HepG2 (cell line): ENCODE results near the gene RCAN2. TPM values are rescaled to one million over a fixed set of nuclear protein-coding genes. Genes with fewer than 3 reads are reported as not detected.

Source experiments
- ATAC-seq: fragments of 200-7000 bp; cut with Tn5 transposase; 3 replicates; pipeline ENCODE4 v1.9.1; 2020; ENCODE audit warnings: mild to moderate bottlenecking, moderate library complexity
- BruUV-seq: library from RNA; stranded (reverse); fragments of 400-500 nt; replicated peaks from 2 replicates; lab custom pipeline; 2021; lab: Mats Ljungman, UMichigan
- CTCF ChIA-PET: fragments of 300-600 bp; formaldehyde crosslinking; extraction: SDS; loops from one replicate; lab custom pipeline; 2021; ENCODE audit warnings: low total read pairs, inconsistent platforms, low intra/inter-chr PET ratio; lab: Yijun Ruan, JAX
- POLR2A ChIA-PET: fragments of 350-600 bp; sonication (Branson Sonifier 250); formaldehyde crosslinking; loops from one replicate; lab custom pipeline; 2020; ENCODE audit warnings: antibody characterized with exemption, inconsistent platforms; lab: Yijun Ruan, JAX
- DNase-seq: peaks from one replicate; pipeline ENCODE4 v3.0.0-alpha.2; 2015; ENCODE audit warnings: low spot score
- FAIRE-seq: peaks from 3 replicates; lab custom pipeline; 2011; peaks lifted over from hg19 to GRCh38; lab: Jason Lieb, UNC
- H2AFZ ChIP-seq: one replicate; pipeline ENCODE4 v1.6.1; 2011; ENCODE audit warnings: low read length, inconsistent platforms
- H3K27ac ChIP-seq: fragments of 300-600 bp; 3 replicates; pipeline ENCODE4 v1.8.0; 2011; ENCODE audit warnings: mixed run types, mild to moderate bottlenecking, mixed read lengths, low read length, inconsistent platforms; ENCODE audit not compliant: insufficient read depth; ENCODE audit errors: extremely low read length
- H3K27me3 ChIP-seq, 2 experiments: fragments of 200-600 bp in 1 of 2; 2 replicates in 1 of 2; 3 replicates in 1 of 2; pipeline versions ENCODE4 v1.6.0 to v1.8.0; 2011; ENCODE audit warnings: low read length in 2 of 2, mild to moderate bottlenecking in 2 of 2, moderate library complexity in 2 of 2, inconsistent platforms in 1 of 2; ENCODE audit not compliant: insufficient read depth in 2 of 2, control insufficient read depth in 1 of 2
- H3K36me3 ChIP-seq, 2 experiments: fragments of 200-600 bp in 1 of 2; replicated peaks in 1 of 2; 2 replicates in 1 of 2; 3 replicates in 1 of 2; pipeline versions ENCODE4 v1.5.1 to v1.8.0; 2011; ENCODE audit warnings: low read length in 2 of 2, inconsistent platforms in 1 of 2; ENCODE audit not compliant: insufficient read depth in 2 of 2, control insufficient read depth in 1 of 2
- H3K4me1 ChIP-seq: 2 replicates; pipeline ENCODE4 v1.5.1; 2012; ENCODE audit warnings: low read length, inconsistent platforms; ENCODE audit not compliant: insufficient read depth
- H3K4me2 ChIP-seq: 2 replicates; pipeline ENCODE4 v1.6.0; 2011; ENCODE audit warnings: low read depth, low read length, inconsistent platforms
- H3K4me3 ChIP-seq, 3 experiments: fragments of 200-600 bp in 1 of 3; sonication (generic), shearing (Covaris generic) in 1 of 3; replicated peaks in 1 of 3; 2 replicates each; pipeline ENCODE4 v1.5.1; 2011 to 2016; ENCODE audit warnings: low read length in 3 of 3, inconsistent platforms in 2 of 3, low read depth in 2 of 3, mild to moderate bottlenecking in 2 of 3, control low read depth in 1 of 3, mixed read lengths in 1 of 3; ENCODE audit not compliant: insufficient read depth in 1 of 3
- H3K79me2 ChIP-seq: one replicate; pipeline ENCODE4 v1.6.1; 2011; ENCODE audit warnings: low read length, inconsistent platforms; ENCODE audit not compliant: insufficient read depth
- H3K9ac ChIP-seq: 2 replicates; pipeline ENCODE4 v1.6.0; 2011; ENCODE audit warnings: mild to moderate bottlenecking, low read depth, low read length, inconsistent platforms; ENCODE audit not compliant: insufficient read depth
- H3K9me3 ChIP-seq: 2 replicates; pipeline ENCODE4 v1.5.1; 2012; ENCODE audit warnings: mild to moderate bottlenecking, low read length
- H4K20me1 ChIP-seq: 2 replicates; pipeline ENCODE4 v1.6.0; 2011; ENCODE audit warnings: inconsistent platforms, mild to moderate bottlenecking, low read length, moderate library complexity; ENCODE audit not compliant: insufficient read depth
- EZH2 ChIP-seq: conservative IDR thresholded peaks from 2 replicates; pipeline ENCODE4 v1.6.1; 2012; ENCODE audit warnings: mild to moderate bottlenecking, low read depth, low read length, moderate library complexity
- GABPA ChIP-seq, 2 experiments: IDR thresholded peaks; 2 replicates each; pipeline ENCODE4 v1.6.1; 2011 to 2016; ENCODE audit warnings: low read depth in 2 of 2, low read length in 1 of 2, missing biosample characterization in 1 of 2, missing genetic modification characterization in 1 of 2
- HNF4A ChIP-seq: sonication (generic); formaldehyde crosslinking; IDR thresholded peaks from 2 replicates; pipeline ENCODE4 v1.4.0; 2020; ENCODE audit warnings: missing genetic modification reagents
- NCOR1 ChIP-seq: fragments of 200-600 bp; sonication (generic); IDR thresholded peaks from 2 replicates; pipeline ENCODE4 v1.7.0; 2017; ENCODE audit warnings: antibody characterized with exemption, low read length, borderline replicate concordance
- RAD21 ChIP-seq: fragments of 450-650 bp; formaldehyde crosslinking; IDR thresholded peaks from 2 replicates; pipeline ENCODE4 v1.5.0; 2020; ENCODE audit warnings: mild to moderate bottlenecking
- TBX3 ChIP-seq: fragments of 450-650 bp; IDR thresholded peaks from 2 replicates; pipeline ENCODE4 v1.6.1; 2017; ENCODE audit warnings: antibody characterized with exemption, mild to moderate bottlenecking, inconsistent platforms, borderline replicate concordance
- TCF7 ChIP-seq: sonication (generic); IDR thresholded peaks from 2 replicates; pipeline ENCODE4 v1.6.1; 2016; ENCODE audit warnings: antibody characterized with exemption, low read depth
- TRIM22 ChIP-seq: fragments of 450-650 bp; IDR thresholded peaks from 2 replicates; pipeline ENCODE4 v1.6.1; 2017
- ZFX ChIP-seq: sonication (generic); formaldehyde crosslinking; IDR thresholded peaks from 2 replicates; pipeline ENCODE4 v1.4.0; 2020; ENCODE audit warnings: mild to moderate bottlenecking, low read depth, missing genetic modification reagents, moderate library complexity
- ZNF703 ChIP-seq: sonication (generic); formaldehyde crosslinking; IDR thresholded peaks from 2 replicates; pipeline ENCODE4 v1.5.1; 2020; ENCODE audit warnings: missing genetic modification reagents, mild to moderate bottlenecking, moderate library complexity, borderline replicate concordance
- ZNF781 ChIP-seq: sonication (generic); formaldehyde crosslinking; IDR thresholded peaks from 2 replicates; pipeline ENCODE4 v1.5.1; 2020; ENCODE audit warnings: borderline replicate concordance, mild to moderate bottlenecking, missing genetic modification reagents; ENCODE audit errors: not compliant biosample characterization
- WGBS: methylation state at CpG from one replicate; pipeline ENCODE4 v1.1.6; 2017; ENCODE audit warnings: low lambda C conversion rate; 5-methylcytosine and 5-hydroxymethylcytosine counted together
- in situ Hi-C: cut with HindIII; loops from 2 replicates; pipeline ENCODE4 v1.10.0; 2017; ENCODE audit warnings: low pct_unique_long_range_greater_than_20kb; ENCODE audit not compliant: extremely low pct_ligation_motif_present
- intact Hi-C: fragments of 100-400 bp; cut with micrococcal nuclease; formaldehyde crosslinking; loops from one replicate; pipeline ENCODE4 v1.10.0; 2022; ENCODE audit not compliant: unreplicated experiment
- polyA plus RNA-seq, 8 experiments: library from polyadenylated mRNA; depleted of rRNA in 3 of 8; stranded (reverse) in 7 of 8; unstranded in 1 of 8; fragments of >200 nt; fragmentation: Illumina TruSeq in 4 of 8; extraction: Trizol in 4 of 8; gene quantifications; 2 replicates each; pipeline versions ENCODE4 v1.2.1 to v1.2.3, GENCODE V29; 2011 to 2016; ENCODE audit warnings: low read depth in 4 of 8, missing spikeins in 1 of 8, mixed read lengths in 1 of 8; ENCODE audit not compliant: insufficient read depth in 1 of 8
- total RNA-seq, 5 experiments: library from RNA; depleted of rRNA; stranded (reverse); fragments of >200 nt; fragmentation: Illumina TruSeq; extraction: Trizol; gene quantifications; 2 replicates each; pipeline ENCODE4 v1.2.3, GENCODE V29; 2016; ENCODE audit warnings: low read depth in 1 of 5

The RCAN2 gene
- total and polyA plus RNA-seq, 2 of the 13 experiments (the other 11 are each of a cell fraction or from before 2014, with no cell fraction given), result not detected

- in situ Hi-C loops, result no loop called here
- CTCF ChIA-PET, result no interaction called here
- DNase-seq (no peak), ATAC-seq (no peak)
- no peaks in the 10 kb centered on the region for H3K27me3 ChIP-seq
- under 1% methylated on average over 2 of the region's 2 CpGs for WGBS
- no peak overlapping the region for H3K27ac ChIP-seq
- H3K9ac ChIP-seq, result no peak overlapping the region
- H3K9me3 ChIP-seq, result no peaks in the 10 kb centered on the region
- BruUV-seq, result no TSS peak
- H3K4me2 ChIP-seq, result no peak overlapping the region
- intact Hi-C loops, result no loop called here
- no peaks in the 10 kb centered on the region for H3K4me1 ChIP-seq
- H3K4me3 ChIP-seq, result no peak overlapping the region
- no peaks in the 10 kb centered on the region for H4K20me1 ChIP-seq
- H2AFZ ChIP-seq, result no peak overlapping the region
- no peak for TF ChIP-seq TCF7
- no peak for TF ChIP-seq ZNF781 (CRISPR knock-in tag)
- no peak for TF ChIP-seq ZNF703 (CRISPR knock-in tag)
- no peak for TF ChIP-seq TRIM22
- TF ChIP-seq TBX3, result no peak
- no peak for TF ChIP-seq NCOR1
- no peak for TF ChIP-seq EZH2
- no peak for TF ChIP-seq RAD21 (CRISPR knock-in tag)
- no peak for TF ChIP-seq HNF4A (CRISPR knock-in tag)
- TF ChIP-seq GABPA (IDR thresholded peaks at IDR 0.05; ENCODE audit: low read depth, low read length), result no peak
- no peak for TF ChIP-seq GABPA (CRISPR knock-in tag; IDR thresholded peaks at IDR 0.05; ENCODE audit: low read depth)
- TF ChIP-seq ZFX (CRISPR knock-in tag), result no peak
- TF ChIP-seq, all 625 proteins: peak for 0
- H3K79me2 ChIP-seq, result no peaks in the 10 kb centered on the region
- no peaks in the 10 kb centered on the region for H3K36me3 ChIP-seq
- POLR2A ChIA-PET, result no interaction called here
- FAIRE-seq, result no peak
Measured at GRCh38 chr6:46254946-46255345, 236.3 kb downstream of the RCAN2 start.
